ENCODE measurements around the gene NRG2. TPM values are rescaled to one million over a fixed set of nuclear protein-coding genes. Genes with fewer than 3 reads are reported as not detected.

The NRG2 gene
- total RNA-seq, 4 donors from 2014 or later = 0.66 to 4.9 (median 2.5) TPM

DNA sequence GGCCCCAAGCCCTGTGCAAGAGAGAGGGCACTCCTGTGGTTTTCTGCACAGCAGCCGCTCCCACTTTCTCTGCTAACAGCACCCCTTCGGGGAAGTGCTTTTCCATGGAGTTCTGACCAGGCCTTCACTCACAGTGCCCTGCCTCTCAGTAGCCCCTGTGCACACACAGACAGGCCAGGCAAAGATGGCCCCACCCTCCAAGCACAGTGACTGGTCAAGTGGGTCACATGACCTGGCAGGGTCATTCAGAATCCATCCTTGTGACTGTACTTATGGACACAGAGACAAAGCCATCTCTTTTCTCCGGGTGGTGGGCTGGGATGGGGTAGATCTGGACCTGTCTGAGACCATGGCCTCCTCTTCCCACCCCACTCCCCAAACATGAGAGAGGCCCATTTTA lies 165.0 kb downstream of the NRG2 start:
- TF ChIP-seq, protein P1, sequence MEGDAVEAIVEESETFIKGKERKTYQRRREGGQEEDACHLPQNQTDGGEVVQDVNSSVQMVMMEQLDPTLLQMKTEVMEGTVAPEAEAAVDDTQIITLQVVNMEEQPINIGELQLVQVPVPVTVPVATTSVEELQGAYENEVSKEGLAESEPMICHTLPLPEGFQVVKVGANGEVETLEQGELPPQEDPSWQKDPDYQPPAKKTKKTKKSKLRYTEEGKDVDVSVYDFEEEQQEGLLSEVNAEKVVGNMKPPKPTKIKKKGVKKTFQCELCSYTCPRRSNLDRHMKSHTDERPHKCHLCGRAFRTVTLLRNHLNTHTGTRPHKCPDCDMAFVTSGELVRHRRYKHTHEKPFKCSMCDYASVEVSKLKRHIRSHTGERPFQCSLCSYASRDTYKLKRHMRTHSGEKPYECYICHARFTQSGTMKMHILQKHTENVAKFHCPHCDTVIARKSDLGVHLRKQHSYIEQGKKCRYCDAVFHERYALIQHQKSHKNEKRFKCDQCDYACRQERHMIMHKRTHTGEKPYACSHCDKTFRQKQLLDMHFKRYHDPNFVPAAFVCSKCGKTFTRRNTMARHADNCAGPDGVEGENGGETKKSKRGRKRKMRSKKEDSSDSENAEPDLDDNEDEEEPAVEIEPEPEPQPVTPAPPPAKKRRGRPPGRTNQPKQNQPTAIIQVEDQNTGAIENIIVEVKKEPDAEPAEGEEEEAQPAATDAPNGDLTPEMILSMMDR (IDR thresholded peaks at IDR 0.05) = no peak
- no peak for TF ChIP-seq POLR2A (IDR thresholded peaks at IDR 0.05)
- no peak for DNase-seq
- no peak overlapping the region for H3K27ac ChIP-seq
- peaks cover 0 to 45% (median 0%) of the 10 kb centered on the region in 3 donors for H3K4me1 ChIP-seq
- H3K4me3 ChIP-seq = no peak overlapping the region
- H3K9me3 ChIP-seq = no peaks in the 10 kb centered on the region
- 80 to 86% methylated on average over 1 of the region's 3 CpGs for WGBS, 2 donors
- intact Hi-C loops (cut with DNase I) = no loop called here
- no peaks in the 10 kb centered on the region for H3K36me3 ChIP-seq
- H3K27me3 ChIP-seq = no peaks in the 10 kb centered on the region

DNA sequence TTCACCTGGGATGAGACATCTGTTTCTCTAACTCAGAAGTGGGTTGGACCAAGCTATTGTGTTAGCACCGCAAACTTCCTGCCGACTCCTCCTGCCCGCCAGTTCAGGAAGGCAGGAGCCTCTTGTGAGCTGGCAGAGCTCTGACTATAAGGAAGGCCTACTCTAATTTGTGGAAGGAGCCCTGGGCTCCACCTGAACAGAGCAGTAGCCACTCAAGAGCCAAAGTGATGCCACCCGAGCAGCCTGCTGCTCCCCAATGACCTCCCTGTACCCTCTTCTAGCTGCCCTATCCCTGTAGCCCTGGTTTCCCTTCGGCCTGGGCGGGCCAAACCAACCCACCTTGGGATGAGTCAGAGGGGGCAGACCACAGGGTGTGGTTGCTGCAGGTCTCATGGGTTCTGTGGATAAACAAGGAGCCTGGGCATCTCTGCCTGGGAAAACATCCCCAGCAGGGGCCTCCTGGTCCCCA lies 165.9 kb downstream of the NRG2 start:
- Histone ChIP-seq H3K27me3 (no peaks in the 10 kb centered on the region), H3K36me3 (no peaks in the 10 kb centered on the region), H3K27ac (no peak overlapping the region), H3K4me3 (no peak overlapping the region), H3K9me3 (no peaks in the 10 kb centered on the region), H3K4me1 (peaks cover 0 to 36% (median 0%) of the 10 kb centered on the region in 3 donors)
- TF ChIP-seq, protein P1 (IDR thresholded peaks at IDR 0.05) = no peak
- no peak for TF ChIP-seq POLR2A (IDR thresholded peaks at IDR 0.05)
- WGBS, 2 donors = 10% methylated on average over 3 of the region's 6 CpGs; no CpG with 5 or more reads in 1 of the 2 donors
- DNase-seq = no peak
- intact Hi-C loops (cut with DNase I) = no loop called here

DNA sequence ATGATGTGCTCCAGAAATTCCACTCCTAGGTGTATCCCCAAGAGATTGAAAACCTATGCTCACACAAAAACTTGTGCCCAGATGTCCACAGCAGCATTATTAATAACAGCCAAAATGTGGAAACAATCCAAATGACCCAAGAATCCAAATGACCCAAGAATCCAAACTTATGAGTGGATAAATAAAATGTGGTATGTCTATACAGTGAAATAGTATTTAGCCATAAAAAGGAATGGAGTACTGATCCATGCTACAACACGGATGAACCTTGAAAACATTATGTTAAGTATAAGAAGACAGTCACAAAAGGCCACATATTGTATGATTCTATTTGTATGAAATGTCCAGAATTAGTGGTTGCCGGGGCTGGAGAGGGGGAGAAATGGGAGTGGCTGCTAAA lies 167.1 kb downstream of the NRG2 start:
- WGBS, 2 donors = 87 to 90% methylated on average over 2 of the region's 2 CpGs
- intact Hi-C loops (cut with DNase I) = no loop called here

DNA sequence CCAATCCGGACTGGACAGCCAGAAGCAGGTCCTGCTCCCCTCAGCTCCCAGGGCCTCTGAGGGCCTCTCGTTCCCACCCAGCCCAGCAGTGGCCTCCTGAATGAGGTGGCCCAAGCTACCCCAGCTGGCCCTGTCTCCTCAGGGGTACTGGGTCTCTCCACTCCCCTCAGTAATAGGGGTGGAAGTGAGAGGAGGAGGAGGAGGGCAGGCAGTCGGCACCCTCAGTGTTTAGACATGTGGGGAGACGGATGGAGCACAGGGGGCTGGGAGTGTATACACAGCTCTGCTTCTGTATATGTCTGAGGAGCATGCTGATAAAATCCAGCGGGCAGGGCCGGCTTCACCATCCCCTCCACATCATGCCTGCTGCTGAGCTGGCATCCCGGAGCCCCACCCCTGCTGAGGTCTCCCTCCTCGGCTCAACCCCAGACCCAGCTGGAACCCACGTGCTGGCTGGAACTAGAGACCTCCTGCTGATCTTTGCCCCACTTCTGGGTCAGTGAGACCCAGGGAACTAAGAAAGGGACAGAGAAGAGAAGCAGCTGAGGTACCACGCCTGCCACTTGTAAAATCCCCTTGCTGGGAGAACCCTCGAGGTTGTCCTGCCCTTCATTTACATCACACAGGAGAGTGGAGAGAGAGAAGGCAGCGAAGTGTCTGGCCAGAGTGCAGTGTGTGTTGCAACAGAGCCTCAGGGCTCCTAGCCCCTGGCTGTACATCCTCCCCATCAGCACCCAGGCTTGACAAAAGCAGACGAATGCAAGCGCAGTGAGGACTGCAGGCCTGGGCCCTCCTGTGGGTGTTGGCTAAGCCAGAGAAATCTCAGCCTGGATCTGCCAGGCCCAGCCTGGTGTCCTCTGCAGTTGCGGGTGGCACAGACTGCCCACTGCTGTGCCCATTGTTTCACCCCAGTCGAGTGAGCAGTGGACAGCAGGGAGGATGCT lies 170.0 kb downstream of the NRG2 start:
- no peak for DNase-seq
- no peak overlapping the region for H3K4me3 ChIP-seq
- 71 to 72% methylated on average over 4 to 9 of the region's 16 CpGs for WGBS, 2 donors
- intact Hi-C loops (cut with DNase I) = no loop called here
- H3K27ac ChIP-seq = no peak overlapping the region
- H3K4me1 ChIP-seq = peaks cover 0 to 20% (median 0%) of the 10 kb centered on the region in 3 donors
- H3K9me3 ChIP-seq = no peaks in the 10 kb centered on the region
- TF ChIP-seq, protein P1 (IDR thresholded peaks at IDR 0.05) = no peak
- TF ChIP-seq POLR2A (IDR thresholded peaks at IDR 0.05) = no peak
- H3K27me3 ChIP-seq = no peaks in the 10 kb centered on the region
- no peaks in the 10 kb centered on the region for H3K36me3 ChIP-seq

More for the DNA sequence above, 167.1 kb downstream of the NRG2 start:
- H3K36me3 ChIP-seq = no peaks in the 10 kb centered on the region
- H3K4me3 ChIP-seq = no peak overlapping the region
- TF ChIP-seq, protein P1 (IDR thresholded peaks at IDR 0.05) = no peak
- no peak for TF ChIP-seq POLR2A (IDR thresholded peaks at IDR 0.05)
- peaks cover 0 to 29% (median 0%) of the 10 kb centered on the region in 3 donors for H3K4me1 ChIP-seq
- DNase-seq = no peak
- H3K9me3 ChIP-seq = no peaks in the 10 kb centered on the region
- no peaks in the 10 kb centered on the region for H3K27me3 ChIP-seq
- no peak overlapping the region for H3K27ac ChIP-seq

DNA sequence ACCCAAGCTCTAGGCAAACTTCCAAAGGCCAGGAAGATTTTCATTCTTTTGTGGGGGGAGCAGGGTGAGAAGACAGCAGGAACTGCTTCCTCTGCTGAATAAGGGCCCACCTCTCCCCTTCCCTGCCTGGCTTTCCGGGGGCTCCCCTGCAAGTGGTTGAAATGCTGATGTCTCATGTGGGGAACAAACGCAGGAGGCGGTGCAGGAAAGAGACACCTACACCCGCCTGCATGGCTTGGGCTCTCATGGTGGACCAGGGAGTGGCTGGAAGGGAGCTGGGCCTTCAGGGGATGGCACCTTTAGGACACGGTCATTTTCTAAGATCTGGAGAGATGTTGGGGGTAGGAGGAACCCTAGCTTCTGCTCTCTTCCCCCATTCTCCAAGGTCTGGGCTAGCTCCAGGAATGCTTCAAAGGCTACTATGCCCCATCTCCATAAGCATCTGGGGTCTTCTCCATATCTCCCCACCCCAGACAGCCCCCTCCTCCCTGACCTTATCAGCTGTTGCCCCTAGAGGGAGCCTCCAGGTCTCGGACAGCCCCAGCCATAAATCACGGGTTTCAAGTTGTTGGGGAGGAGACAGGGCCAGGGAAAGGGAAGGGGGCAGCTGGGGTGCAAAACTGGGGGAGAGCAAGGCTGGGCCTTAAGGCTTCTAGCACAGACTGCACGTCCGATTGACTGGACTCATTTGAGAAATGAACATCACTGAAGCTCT lies 170.9 kb downstream of the NRG2 start:
- Histone ChIP-seq H3K36me3 (no peaks in the 10 kb centered on the region), H3K9me3 (no peaks in the 10 kb centered on the region), H3K27me3 (no peaks in the 10 kb centered on the region), H3K27ac (no peak overlapping the region), H3K4me1 (peaks cover 0 to 11% (median 0%) of the 10 kb centered on the region in 3 donors), H3K4me3 (no peak overlapping the region)
- TF ChIP-seq, protein P1 (IDR thresholded peaks at IDR 0.05) = no peak
- TF ChIP-seq POLR2A (IDR thresholded peaks at IDR 0.05) = no peak
- 62 to 90% methylated on average over 4 of the region's 9 CpGs for WGBS, 2 donors
- intact Hi-C loops (cut with DNase I) = no loop called here
- no peak for DNase-seq

All from esophagus squamous epithelium (tissue), 5 donors.